HCT116 (cell line): Measurements from ENCODE around the gene BAG1.

Experiments used
- CBX3 ChIP-seq: IDR thresholded peaks from 2 replicates; pipeline ENCODE4 v1.6.1; 2012; ENCODE audit warnings: low read depth
- EZH2 ChIP-seq: fragments of 200-600 bp; sonication (generic); IDR thresholded peaks from 2 replicates; pipeline ENCODE4 v1.6.1; 2017; ENCODE audit warnings: antibody characterized with exemption, mixed run types
- EZH2phosphoT487 ChIP-seq: fragments of 200-600 bp; IDR thresholded peaks from 2 replicates; pipeline ENCODE4 v1.6.1; 2018; ENCODE audit warnings: antibody characterized with exemption, borderline replicate concordance
- FOSL1 ChIP-seq: IDR thresholded peaks from 2 replicates; pipeline ENCODE4 v1.6.1; 2012; ENCODE audit warnings: low read depth
- JUND ChIP-seq: IDR thresholded peaks from 2 replicates; pipeline ENCODE4 v1.6.1; 2012
- MAX ChIP-seq: IDR thresholded peaks from 2 replicates; pipeline ENCODE4 v1.6.1; 2012
- POLR2A ChIP-seq: IDR thresholded peaks from 2 replicates; pipeline ENCODE4 v1.7.0; 2011; ENCODE audit warnings: borderline replicate concordance; ENCODE audit not compliant: insufficient read depth, insufficient read length; ENCODE audit errors: extremely low read depth
- POLR2AphosphoS5 ChIP-seq: IDR thresholded peaks from 2 replicates; pipeline ENCODE4 v1.6.1; 2011; ENCODE audit warnings: mild to moderate bottlenecking, low read depth, low read length, moderate library complexity
- RAD21 ChIP-seq: IDR thresholded peaks from 2 replicates; pipeline ENCODE4 v1.6.1; 2012; ENCODE audit warnings: low read depth, mild to moderate bottlenecking
- SP1 ChIP-seq: IDR thresholded peaks from 2 replicates; pipeline ENCODE4 v1.6.1; 2012; ENCODE audit warnings: low read depth
- YY1 ChIP-seq: IDR thresholded peaks from 2 replicates; pipeline ENCODE4 v1.6.1; 2011; ENCODE audit warnings: low read length, low read depth, moderate library complexity, mild to moderate bottlenecking; ENCODE audit not compliant: insufficient replicate concordance; ENCODE audit errors: extremely low read depth
- TF ChIP-seq, protein P1 (sequence below), 3 experiments: fragments of 200-600 bp in 1 of 3; sonication (generic) in 1 of 3; IDR thresholded peaks in 2 of 3; conservative IDR thresholded peaks in 1 of 3; 2 replicates each; pipeline ENCODE4 v1.5.1; 2012 to 2017; ENCODE audit warnings: low read depth in 2 of 3, low read length in 2 of 3, antibody characterized with exemption in 1 of 3, borderline replicate concordance in 1 of 3, control low read depth in 1 of 3, mild to moderate bottlenecking in 1 of 3, mixed read lengths in 1 of 3, mixed run types in 1 of 3, moderate library complexity in 1 of 3; ENCODE audit not compliant: insufficient read depth in 1 of 3
- TF ChIP-seq, protein P2 (sequence below): IDR thresholded peaks from 2 replicates; pipeline ENCODE4 v1.6.1; 2012
- TF ChIP-seq, protein P3 (sequence below): IDR thresholded peaks from 2 replicates; pipeline ENCODE4 v1.6.1; 2012; ENCODE audit warnings: low read depth

DNA sequence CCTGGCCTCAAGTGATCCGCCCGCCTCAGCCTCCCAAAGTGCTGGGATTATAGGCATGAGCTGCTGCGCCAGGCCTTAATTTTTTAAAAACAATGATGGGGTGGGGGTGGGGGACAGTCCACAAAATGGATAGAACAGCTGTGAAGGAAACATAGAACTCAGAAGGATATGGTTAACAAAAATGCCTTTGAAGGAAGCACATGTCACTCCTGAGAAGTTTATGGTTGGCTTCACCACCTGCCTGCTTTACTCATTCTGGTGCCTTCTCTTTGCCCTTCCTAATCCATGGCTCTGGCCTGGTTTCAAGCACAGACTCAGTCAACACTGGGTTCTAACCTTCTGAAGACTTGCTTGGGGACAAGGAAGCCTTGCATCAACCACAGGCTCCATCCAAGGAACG, 10.3 kb downstream of the BAG1 start:
- TF ChIP-seq POLR2AphosphoS5 (no peak), EZH2 (no peak), RAD21 (no peak), MAX (no peak), POLR2A (no peak), EZH2phosphoT487 (no peak), SP1 (no peak), YY1 (no peak), JUND (no peak), FOSL1 (no peak), CBX3 (no peak)
- TF ChIP-seq, protein P1, sequence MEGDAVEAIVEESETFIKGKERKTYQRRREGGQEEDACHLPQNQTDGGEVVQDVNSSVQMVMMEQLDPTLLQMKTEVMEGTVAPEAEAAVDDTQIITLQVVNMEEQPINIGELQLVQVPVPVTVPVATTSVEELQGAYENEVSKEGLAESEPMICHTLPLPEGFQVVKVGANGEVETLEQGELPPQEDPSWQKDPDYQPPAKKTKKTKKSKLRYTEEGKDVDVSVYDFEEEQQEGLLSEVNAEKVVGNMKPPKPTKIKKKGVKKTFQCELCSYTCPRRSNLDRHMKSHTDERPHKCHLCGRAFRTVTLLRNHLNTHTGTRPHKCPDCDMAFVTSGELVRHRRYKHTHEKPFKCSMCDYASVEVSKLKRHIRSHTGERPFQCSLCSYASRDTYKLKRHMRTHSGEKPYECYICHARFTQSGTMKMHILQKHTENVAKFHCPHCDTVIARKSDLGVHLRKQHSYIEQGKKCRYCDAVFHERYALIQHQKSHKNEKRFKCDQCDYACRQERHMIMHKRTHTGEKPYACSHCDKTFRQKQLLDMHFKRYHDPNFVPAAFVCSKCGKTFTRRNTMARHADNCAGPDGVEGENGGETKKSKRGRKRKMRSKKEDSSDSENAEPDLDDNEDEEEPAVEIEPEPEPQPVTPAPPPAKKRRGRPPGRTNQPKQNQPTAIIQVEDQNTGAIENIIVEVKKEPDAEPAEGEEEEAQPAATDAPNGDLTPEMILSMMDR (IDR thresholded peaks at IDR 0.05 in 2 of 3, conservative IDR thresholded peaks at IDR 0.05 in 1 of 3; ENCODE audit: borderline replicate concordance in 1 of 3, insufficient read depth in 1 of 3, low read depth in 2 of 3, low read length in 2 of 3): no peak
- TF ChIP-seq, protein P2, sequence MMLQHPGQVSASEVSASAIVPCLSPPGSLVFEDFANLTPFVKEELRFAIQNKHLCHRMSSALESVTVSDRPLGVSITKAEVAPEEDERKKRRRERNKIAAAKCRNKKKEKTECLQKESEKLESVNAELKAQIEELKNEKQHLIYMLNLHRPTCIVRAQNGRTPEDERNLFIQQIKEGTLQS: no peak
- TF ChIP-seq, protein P3, sequence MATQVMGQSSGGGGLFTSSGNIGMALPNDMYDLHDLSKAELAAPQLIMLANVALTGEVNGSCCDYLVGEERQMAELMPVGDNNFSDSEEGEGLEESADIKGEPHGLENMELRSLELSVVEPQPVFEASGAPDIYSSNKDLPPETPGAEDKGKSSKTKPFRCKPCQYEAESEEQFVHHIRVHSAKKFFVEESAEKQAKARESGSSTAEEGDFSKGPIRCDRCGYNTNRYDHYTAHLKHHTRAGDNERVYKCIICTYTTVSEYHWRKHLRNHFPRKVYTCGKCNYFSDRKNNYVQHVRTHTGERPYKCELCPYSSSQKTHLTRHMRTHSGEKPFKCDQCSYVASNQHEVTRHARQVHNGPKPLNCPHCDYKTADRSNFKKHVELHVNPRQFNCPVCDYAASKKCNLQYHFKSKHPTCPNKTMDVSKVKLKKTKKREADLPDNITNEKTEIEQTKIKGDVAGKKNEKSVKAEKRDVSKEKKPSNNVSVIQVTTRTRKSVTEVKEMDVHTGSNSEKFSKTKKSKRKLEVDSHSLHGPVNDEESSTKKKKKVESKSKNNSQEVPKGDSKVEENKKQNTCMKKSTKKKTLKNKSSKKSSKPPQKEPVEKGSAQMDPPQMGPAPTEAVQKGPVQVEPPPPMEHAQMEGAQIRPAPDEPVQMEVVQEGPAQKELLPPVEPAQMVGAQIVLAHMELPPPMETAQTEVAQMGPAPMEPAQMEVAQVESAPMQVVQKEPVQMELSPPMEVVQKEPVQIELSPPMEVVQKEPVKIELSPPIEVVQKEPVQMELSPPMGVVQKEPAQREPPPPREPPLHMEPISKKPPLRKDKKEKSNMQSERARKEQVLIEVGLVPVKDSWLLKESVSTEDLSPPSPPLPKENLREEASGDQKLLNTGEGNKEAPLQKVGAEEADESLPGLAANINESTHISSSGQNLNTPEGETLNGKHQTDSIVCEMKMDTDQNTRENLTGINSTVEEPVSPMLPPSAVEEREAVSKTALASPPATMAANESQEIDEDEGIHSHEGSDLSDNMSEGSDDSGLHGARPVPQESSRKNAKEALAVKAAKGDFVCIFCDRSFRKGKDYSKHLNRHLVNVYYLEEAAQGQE: no peak
